Measurements from ENCODE around the gene WDR26.
"Not testable (repeated sequence)": the region's sequence is repeated elsewhere in the genome, so short reads cannot be mapped to it uniquely, and the experiment has no call there.

The WDR26 gene

DNA sequence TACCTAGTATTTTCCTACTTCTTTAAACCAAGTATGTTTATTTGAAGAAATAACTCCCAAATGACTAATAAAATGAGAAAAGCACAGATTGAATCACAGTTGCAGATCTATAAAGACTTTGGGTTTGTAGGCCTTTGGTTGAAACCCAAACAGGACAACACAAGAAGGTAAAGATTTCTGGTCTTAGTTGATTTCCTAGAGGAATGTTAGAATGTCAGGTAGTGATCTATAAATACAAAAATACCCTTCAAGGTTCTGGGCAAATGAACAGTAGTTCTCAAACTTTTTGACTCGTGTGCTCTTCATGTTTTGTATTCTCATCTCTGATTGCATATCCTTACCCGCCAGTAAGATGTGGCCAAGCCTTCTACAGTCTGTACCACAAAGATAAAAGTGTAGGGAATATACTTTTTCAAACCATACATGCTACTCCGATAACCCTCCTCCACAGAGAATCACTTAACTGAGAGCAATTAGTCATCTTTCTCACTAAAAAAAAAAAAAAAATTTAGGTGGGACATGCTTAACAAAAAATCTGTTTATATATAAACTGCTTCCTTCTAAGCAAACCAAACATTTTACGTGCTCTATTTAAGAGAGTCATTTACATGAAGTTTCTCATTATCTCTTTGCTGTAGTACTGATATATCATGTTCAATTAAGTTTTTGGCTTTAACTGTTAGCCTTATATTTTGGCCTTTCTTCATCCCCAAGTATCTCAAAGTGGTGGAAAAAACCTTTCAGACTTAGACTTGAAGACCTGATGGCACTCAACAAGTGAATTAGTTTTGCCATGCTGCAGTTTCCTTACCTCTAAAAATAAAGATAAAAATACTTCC lies 42.0 kb downstream of the WDR26 start:
- no peak for FAIRE-seq

DNA sequence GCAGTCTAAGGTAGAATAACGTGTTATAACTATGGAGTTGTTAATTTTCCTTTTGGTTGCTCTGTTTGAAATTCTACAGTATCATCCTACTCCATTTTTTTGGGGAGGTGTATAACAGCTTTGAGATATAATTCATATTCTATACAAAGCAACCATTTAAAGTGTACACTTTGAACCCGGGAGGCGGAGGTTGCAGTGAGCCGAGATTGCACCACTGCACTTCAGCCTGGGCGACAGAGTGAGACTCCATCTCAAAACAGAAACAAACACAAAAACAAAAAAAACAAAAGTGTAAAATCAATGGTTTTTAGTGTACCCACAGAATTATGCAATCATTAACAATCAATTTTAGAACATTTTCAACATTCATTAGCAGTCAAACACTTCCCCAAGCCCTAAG lies 44.1 kb downstream of the WDR26 start:
- no peak for FAIRE-seq

DNA sequence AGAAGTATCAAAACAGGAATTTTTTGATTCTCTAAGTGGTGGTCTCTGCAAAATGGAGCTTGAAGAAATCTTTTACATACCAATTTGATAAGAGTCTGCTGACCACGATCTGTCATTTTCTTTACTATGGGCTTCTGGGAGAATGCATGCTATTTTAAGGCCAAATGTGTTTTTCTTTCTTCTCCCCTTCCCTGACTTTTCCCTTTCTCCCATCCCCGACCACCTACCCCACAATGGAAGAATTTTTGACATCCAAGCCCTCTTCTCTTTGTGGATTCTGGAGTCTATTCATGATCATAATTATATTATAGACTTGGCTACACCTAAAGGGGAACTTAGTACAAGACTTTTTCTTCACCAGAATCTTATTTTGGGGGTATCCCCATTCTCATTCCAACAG lies 46.7 kb downstream of the WDR26 start:
- FAIRE-seq: no peak

DNA sequence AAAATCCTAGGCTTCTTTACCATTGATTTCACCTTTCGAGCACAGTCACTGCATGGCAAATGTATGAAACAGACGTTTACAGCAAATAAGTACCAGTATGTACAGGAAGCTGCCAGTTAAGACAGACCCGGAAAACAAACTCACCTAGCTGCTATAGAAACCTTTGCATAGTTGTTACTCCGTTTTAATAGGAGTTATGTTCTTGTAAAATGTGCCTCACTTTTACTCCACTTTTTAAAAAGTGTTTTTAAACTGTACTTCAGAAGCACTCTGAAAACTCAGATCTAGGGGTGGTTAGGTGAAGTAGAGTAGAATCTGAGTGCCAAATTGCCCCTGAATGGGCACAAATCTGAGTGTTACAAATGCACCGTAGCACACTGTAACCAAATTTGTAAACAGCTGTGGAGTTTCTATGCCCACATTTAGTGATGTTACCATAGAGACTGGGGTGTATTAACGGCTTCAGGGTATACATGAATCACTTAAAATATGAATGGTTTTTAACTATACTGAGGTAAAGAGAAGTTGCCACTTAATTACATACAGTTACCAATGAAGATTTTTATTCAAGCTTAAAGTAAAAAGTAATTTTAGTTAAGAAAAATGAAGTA lies 47.2 kb downstream of the WDR26 start:
- FAIRE-seq: peak; percentile 80

DNA sequence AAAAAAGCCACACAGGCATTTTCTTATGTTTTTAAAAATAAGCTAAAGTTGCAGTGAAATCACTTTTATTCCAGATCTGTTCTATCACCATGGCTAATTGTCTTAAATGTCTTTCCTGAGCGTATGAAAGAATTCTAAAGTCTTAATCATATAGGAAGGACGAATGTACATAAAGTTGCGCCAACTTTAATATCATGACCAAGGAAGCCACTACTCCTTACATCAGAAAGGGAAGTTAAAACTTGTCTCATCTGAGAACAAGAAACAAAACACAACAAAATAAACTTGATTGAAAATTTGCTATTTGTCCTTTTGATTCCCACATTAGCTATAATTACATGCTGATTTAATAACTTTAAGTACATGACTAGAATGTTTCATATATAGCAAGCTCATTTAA lies 51.4 kb downstream of the WDR26 start:
- peak; percentile 89 for FAIRE-seq

DNA sequence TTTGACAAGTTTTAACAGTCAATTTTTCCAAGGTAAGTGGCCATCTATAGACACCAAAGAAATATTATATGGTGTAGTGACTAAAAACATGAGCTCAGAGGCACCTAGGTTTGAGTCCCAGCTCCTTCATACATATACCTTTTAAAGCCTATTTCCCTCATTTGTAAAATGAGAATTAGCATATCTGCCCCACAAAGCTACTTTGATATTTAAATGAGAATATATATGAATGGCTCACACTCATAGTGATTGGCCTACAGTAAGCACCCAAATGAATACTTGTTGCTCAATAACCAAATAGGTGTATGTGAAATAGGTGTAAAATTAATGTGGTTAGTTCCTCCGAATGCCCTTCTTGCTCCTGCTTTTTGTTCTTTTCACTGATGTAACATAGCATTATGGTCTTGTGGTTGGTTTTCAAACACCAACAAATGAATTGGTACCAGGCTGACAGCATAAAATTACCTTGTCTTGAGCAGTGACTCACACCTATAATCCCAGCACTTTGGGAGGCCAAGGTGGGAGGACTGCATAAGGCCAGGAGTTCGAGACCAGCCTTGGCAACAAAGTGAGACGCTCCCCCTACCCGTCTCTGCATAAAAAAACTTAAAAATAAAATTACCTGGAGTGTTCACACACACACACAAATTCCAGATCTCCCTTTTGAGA lies 52.6 kb downstream of the WDR26 start:
- FAIRE-seq: no peak

DNA sequence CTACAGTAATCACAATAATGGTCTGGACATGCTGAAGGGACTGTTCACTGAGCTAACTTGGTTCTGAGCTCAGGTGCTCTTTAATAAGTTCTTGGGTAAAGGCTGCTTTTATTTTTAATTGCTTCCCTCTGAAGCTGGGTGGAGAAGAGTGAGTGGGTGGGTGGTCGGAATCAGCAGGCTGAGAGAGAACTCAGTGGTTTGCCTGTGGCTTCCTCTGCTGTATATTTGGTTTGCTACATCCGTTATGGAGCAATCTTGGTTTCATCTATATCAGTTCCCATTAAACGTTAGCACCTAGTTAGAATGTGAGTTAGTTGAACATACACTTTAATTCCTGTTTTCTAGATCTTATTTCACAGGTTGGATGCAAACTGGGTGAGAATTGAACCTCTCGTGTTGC lies 54.6 kb downstream of the WDR26 start:
- no peak for FAIRE-seq

DNA sequence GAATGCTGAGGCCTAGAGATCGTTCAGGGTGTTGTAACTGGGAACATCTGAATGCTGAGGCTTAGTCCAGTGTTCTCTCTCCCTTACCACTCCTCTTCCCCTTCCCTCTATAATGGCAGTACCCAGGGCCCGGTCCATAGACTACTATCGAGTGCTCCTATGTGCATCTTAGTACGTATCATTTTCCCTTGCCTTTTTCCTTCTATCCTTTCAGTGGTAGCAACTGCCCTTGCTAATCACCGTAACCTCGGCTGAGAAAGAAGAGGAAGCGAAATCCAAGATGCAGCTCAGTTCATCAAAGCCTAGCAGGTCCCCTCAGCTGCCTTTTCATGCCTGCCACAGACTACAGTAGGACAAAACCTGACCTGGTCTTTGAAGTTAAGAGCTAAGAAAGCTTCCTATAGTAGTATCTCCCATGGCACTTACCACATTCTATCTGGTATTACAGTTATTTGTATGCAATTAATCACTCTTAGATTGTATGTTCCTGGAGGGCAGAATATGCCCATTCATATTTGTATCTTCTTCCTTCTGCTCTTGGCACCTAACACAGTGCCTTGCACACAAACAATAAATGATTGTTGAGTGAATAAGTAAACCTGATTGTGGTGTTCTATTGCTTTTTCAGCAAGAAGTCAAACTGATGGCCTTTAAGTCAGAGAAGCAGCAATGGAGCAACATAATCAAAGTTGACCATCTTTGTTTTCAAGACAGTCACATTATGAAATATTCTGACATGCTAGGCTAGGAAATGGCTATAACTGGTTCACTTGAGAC lies 55.6 kb downstream of the WDR26 start:
- FAIRE-seq: no peak

DNA sequence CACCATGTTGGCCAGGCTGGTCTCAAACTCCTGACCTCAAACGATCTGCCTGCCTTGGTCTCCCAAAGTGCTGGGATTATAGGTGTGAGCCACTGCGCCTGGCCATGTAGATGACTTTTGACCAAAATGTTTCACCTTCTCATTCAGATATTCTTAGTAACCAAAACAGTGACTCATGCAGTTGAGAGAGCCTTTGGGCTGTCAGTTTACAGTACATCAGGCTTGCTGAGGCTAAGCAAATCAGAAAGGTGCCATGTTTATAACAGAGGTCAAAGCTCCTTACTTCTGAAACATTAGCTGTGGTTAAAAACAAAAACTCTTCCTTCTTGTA lies 57.0 kb downstream of the WDR26 start:
- no peak for FAIRE-seq

DNA sequence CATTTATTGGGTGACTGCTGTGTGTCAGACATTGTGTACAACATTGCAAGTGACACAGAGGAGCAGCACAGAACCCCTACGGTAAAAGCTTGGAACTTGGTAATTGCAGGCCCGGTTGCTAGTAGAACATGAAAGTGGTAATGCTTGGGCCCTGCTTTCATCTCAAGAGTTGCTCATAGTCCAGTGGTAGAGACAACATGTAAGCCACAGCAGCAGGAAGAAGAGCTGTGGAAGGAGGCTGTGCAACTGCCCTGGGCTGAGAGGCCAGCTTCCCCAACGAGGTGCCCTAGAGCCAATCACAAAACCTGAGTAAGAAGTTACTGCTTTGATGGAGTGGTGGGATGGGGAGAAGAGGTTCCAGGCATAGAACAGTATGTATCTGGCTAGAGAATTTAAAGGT lies 59.5 kb downstream of the WDR26 start:
- no peak for FAIRE-seq

DNA sequence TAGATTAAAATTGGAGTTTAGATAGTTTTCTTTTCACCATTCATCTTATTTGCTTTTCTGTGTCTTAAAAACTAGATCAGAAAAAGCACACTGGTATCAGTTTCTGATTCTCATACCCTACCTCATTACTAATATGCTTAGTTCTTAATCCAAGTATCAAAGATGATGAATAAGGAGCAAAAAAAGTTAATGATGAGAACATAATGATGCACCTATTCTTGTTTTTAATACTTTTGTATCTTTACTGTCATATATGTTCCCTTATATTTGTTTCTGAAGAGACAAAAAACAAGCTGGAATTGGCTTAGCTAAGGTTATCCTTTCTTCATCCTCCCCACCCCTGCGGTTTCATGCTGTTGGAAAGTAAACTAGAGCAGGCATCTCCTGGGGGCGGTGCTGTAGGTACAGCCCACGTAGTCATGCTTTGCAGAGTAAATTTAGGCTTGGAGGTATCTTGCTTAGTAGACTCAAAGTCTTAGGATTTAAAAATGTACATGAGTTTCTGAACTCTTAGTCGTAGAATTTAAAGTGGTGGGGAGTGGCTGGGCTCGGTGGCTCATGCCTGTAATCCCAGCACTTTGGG lies 61.5 kb downstream of the WDR26 start:
- FAIRE-seq: no peak

DNA sequence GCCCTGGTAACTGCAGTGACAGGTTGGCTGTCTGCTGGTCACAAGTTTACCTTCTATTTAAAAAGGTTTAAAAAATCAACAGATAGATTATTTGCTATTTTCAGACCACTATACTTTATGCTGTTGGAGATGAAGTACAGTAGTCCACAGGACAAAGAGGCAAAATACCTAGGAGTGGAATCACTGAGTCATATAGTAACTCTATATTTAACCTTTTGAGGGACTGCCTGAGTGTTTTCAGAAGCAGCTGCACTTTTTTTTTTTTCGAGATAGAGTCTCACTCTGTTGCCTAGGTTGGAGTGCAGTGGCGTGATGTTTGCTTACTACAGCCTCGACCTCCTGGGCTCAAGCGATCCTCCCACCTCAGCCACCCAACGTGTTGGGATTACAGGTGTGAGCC lies 66.2 kb downstream of the WDR26 start:
- FAIRE-seq: no peak

DNA sequence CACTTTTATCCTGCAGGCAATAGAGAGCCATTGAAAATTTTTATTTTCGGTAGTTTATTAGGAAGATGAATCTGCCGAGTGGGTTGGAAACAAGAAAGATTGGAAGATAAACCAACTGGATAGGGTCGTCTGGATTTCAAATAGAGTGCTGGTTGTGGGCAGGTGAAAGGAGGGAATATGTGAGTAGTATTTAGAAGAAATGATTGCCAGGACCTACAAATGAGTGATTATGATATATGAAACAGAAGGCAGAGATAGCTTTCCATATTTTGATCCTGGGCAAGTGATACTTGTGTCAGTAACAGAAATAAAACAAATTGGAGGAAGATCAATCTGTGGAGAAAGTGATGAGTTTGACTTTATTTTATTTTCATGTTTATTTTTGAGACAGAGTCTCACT lies 75.4 kb downstream of the WDR26 start:
- no peak for FAIRE-seq

DNA sequence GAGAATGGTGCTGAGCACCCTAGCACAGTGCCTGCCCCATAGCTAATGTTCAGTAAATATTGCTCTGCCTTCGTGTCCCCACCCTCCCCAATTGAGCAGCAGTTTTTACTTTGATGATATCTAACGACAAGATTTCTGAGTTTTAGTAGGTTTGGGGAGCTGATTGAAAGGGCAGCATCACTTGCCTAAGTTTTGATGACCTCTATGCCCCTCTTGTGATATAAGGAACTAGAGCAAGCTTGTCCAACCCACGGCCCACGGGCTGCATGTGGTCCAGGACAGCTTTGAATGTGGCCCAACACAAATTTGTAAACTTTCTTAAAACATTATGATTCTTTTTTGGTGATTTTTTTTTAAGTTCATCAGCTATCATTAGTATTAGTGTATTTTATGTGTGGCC lies 76.4 kb downstream of the WDR26 start:
- no peak for FAIRE-seq

DNA sequence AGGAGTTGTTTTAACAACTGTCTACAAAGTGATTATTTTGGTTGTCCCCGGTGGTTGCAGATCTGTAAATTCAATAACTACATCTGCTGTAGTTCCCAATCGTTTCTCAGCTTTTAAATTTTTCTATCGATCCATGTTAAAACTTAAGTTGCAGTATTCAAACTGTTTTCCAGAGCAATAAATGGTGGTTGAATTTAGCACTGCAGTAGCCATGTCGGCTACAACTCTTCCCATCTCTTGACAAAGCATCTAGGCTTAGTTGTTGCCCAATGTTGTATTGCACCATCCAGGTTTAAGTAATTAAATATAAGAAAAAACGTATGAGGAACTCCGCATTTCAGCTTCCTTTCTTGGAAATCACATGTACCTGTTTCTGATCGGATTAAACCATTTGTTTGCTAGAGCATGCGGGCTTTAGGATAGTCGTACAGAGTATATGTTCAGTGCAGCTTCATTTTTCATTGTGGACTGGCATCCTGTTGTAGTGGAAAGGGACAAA lies 76.9 kb downstream of the WDR26 start:
- FAIRE-seq: no peak

DNA sequence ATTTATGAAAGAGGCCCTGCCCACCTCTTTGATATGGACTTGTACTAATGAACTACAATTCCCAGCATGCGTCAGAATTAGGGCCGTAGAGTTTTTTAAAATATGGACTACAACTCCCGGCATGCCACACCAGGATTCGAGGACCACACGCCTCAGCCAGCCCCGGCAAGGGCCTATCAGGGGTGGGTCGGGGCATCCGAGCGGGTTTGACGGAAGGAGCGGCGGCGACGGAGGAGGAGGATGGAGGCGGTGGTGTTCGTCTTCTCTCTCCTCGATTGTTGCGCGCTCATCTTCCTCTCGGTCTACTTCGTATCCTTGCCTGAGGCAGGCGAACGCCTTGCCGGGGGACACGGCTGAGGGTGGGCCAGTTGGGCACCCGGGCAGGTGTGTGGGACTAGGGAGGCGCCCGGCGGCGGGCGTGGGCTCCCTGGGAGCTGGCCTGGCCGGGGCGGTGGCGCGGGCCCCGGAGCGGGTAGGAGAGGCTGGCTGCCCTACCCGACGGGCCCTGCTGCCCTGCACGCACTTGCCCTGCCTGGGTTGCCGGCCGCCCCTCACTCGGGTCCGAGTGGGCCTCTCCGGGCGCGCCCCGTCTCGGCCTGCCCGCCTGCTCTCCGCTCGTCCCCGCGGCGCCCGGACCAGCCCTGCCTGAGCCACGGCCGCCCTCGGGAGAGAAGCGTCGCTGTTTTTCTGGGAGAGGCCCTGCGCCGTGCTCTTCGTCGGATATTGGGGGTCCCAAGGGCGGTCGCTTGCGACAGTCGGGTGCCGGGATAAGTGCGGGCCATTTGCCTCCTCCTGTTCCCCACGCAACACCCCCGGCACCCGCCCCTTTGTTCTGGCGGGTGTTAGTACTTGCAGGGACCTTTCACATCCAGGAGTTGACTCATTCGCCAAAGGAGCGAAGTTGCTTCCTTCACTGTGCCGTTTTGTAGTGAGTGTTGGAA lies 77.6 kb downstream of the WDR26 start, which contains the start of gene CNIH4:
CNIH4 (plus strand) TSS at position 195 of the 941 bp plus-strand sequence; CDS start at position 241, 46 bp downstream.
- peak; percentile 98 for FAIRE-seq

DNA sequence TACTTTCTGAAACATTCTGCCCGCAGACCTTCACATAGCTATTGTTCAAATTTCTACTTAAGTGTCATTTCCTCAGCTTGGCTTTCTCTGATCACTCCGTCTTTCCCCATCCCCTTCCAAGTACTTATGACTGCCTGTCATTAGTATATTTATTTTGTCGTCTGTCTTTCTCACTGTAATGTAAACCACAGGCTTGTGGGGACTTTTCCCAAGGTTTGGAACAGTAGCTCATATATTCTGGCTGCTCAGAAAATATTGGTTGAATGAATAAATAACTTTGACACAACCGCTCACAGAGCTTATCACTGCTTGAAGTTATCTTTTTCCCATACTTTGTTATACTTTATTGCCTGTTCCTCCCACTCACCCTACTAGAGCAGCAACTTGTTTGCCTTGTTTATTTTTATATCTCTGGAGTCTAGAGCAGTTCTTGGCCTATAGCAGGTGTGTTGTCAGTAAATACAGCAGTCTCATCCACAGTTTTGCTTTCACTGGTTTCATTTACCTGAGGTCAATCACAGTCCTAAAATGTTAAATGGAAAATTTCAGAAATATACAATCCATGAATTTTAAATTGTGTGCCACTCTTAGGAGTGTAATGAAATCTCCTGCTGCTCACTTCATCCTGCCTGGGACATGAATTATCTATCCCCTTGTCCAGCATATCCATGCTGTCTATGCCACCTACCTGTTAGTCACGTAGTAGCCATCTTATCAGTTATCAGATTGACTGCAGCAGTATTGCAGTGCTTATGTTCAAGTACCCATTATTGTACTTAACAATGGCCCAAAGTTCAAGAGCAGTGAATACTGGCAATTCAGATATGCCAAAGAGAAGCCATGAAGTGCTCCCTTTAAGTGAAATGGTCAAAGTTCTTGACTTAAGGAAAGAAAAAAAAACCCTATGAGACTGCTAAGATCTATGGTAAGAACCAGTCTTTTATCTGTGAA lies 80.3 kb downstream of the WDR26 start:
- no peak for FAIRE-seq

DNA sequence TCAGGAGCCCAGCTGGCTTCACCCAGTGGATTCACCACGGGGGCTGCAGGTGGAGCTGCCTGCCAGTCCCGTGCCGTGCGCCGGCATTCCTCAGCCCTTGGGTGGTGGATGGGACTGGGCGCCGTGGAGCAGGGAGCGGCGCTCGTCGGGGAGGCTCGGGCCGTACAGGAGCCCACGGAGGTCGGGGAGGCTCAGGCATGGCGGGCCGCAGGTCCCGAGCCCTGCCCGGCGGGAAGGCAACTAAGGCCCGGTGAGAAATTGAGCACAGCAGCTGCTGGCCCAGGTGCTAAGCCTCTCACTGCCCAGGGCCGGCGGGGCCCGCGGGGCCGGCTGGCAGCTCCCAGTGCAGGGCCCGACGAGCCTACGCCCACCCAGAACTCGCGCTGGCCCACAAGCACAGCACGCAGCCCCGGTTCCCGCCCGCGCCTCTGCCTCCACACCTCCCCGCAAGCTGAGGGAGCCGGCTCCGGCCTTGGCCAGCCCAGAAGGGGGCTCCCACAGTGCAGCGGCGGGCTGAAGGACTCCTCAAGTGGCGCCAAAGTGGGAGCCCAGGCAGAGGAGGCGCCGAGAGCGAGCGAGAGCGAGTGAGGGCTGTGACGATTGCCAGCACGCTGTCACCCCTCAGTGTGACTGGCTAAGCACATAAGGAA lies 82.0 kb downstream of the WDR26 start:
- not testable (repeated sequence) for FAIRE-seq

DNA sequence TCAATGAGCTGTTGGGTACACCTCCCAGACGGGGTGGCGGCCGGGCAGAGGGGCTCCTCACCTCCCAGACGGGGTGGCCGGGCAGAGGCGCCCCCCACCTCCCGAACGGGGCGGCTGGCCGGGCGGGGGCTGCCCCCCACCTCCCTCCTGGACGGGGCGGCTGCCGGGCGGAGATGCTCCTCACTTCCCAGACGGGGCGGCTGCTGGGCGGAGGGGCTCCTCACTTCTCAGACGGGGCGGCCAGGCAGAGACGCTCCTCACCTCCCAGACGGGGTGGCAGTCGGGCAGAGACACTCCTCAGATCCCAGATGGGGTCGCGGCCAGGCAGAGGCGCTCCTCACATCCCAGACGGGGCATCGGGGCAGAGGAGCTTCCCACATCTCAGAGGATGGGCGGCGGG lies 84.9 kb downstream of the WDR26 start:
- FAIRE-seq: not testable (repeated sequence)

DNA sequence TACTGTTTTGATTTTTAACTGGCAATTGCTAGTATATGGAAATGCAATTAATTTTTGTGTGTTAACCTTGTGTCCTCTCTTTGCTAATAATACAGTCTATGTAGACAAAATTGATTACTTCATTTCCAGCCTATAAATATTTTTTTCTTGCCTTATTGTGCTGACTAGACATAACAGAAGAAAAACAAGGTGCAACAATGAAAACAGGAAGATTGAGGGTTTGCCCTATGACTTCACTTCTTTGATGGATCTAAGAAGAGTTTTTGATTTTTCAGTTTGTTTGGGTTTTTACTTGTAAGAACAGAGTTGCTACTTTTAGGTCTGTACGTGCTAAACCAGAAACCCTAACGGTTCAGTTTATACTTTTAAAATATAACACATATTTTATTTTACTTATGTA lies 86.5 kb downstream of the WDR26 start:
- no peak for FAIRE-seq

Measured in TTC549 (cell line).